Prostate gland (tissue), 2 donors: Measurements from ENCODE around the gene RMDN3.

Experiments used
- CTCF ChIP-seq, 4 experiments: fragments of 200-600 bp in 2 of 4; fragments of 450-650 bp in 2 of 4; sonication (generic) in 2 of 4; IDR thresholded peaks; 1 replicate in 3 of 4; 2 replicates in 1 of 4; pipeline ENCODE4 v1.5.1; 2016 to 2019; ENCODE audit warnings: antibody characterized with exemption in 4 of 4, mild to moderate bottlenecking in 2 of 4, moderate library complexity in 2 of 4
- POLR2A ChIP-seq: fragments of 450-650 bp; IDR thresholded peaks from one replicate; pipeline ENCODE4 v1.6.1; 2016; ENCODE audit warnings: antibody characterized with exemption, mild to moderate bottlenecking
- POLR2AphosphoS5 ChIP-seq: sonication (generic); formaldehyde crosslinking; IDR thresholded peaks from one replicate; pipeline ENCODE4 v1.6.1; 2017; ENCODE audit warnings: antibody characterized with exemption

- TF ChIP-seq POLR2A (no peak), CTCF (IDR thresholded peaks at IDR 0.05) (no peak), POLR2AphosphoS5 (peak; percentile 77)
These were observed 18.0 kb downstream of the RMDN3 start for GRCh38 chr15:40737048-40737447.
